Measurements from ENCODE around the gene SP110. TPM values are rescaled to one million over a fixed set of nuclear protein-coding genes. Genes with fewer than 3 reads are reported as not detected.

Gene SP110
- total and polyA plus RNA-seq, 2 experiments from 2014 or later, result 2.3 to 8.2 TPM

GRCh38 chr2:230184727-230185578 is 34.8 kb downstream of the SP110 start:
- no peak for ATAC-seq
- H3K27ac ChIP-seq (ENCODE audit: low read depth), result no peak overlapping the region
- no peak for TF ChIP-seq CREB1 (CRISPR knock-in tag; IDR thresholded peaks at IDR 0.05; ENCODE audit: low read depth)
- TF ChIP-seq STAT1 (IDR thresholded peaks at IDR 0.05; ENCODE audit: unreplicated experiment), result no peak
- no peak for TF ChIP-seq NANOG (IDR thresholded peaks at IDR 0.05; ENCODE audit: borderline replicate concordance)
- TF ChIP-seq JUNB (IDR thresholded peaks at IDR 0.05; ENCODE audit: unreplicated experiment), result no peak
- TF ChIP-seq EZH2 (IDR thresholded peaks at IDR 0.05; ENCODE audit: low read depth, unreplicated experiment), result no peak
- TF ChIP-seq ETS1 (IDR thresholded peaks at IDR 0.05), result no peak
- TF ChIP-seq EZH2phosphoT487 (IDR thresholded peaks at IDR 0.05; ENCODE audit: unreplicated experiment), result no peak
- TF ChIP-seq POLR2AphosphoS5 (IDR thresholded peaks at IDR 0.05; ENCODE audit: low read depth), result no peak
- TF ChIP-seq REST (IDR thresholded peaks at IDR 0.05; ENCODE audit: unreplicated experiment), result no peak
- no peaks in the 10 kb centered on the region for H4K20me1 ChIP-seq (replicated peaks; ENCODE audit: insufficient read depth)
- no peak overlapping the region for H2AFZ ChIP-seq
- no peaks in the 10 kb centered on the region for H3K36me3 ChIP-seq (ENCODE audit: insufficient read depth)
- H3K4me1 ChIP-seq (ENCODE audit: insufficient read depth), result no peaks in the 10 kb centered on the region
- Mint-ChIP-seq H3K27ac (no peak overlapping the region), H3K4me1 (peaks cover 6% of the 10 kb centered on the region; the same call in 2 of the 3 replicates), H3K36me3 (ENCODE audit: low read depth) (peaks cover 7% of the 10 kb centered on the region; the same call in 2 of the 3 replicates), H3K4me3 (no peak overlapping the region), H3K9me3 (peaks cover 8% of the 10 kb centered on the region; the same call in 2 of the 3 replicates), H3K27me3 (ENCODE audit: insufficient read depth, low read depth, poor library complexity) (peaks cover 7% of the 10 kb centered on the region)
- H3K4me3 ChIP-seq, result no peak overlapping the region
- DNase-seq (ENCODE audit: low spot score), result no peak
- no peaks in the 10 kb centered on the region for H3K79me2 ChIP-seq (replicated peaks; ENCODE audit: insufficient read depth)
- no peaks in the 10 kb centered on the region for H3K27me3 ChIP-seq (ENCODE audit: insufficient read depth)
- H3K9me2 ChIP-seq (ENCODE audit: insufficient read depth), result no peaks in the 10 kb centered on the region
- no peak overlapping the region for H3K4me2 ChIP-seq
- H3F3A ChIP-seq (replicated peaks; ENCODE audit: low read depth), result no peaks in the 10 kb centered on the region

- no peak for DNase-seq (ENCODE audit: low spot score)
- Mint-ChIP-seq H3K27me3 (ENCODE audit: insufficient read depth, low read depth, poor library complexity) (peaks cover 7% of the 10 kb centered on the region), H3K9me3 (peaks cover 9% of the 10 kb centered on the region; the same call in 2 of the 3 replicates), H3K36me3 (ENCODE audit: low read depth) (peaks cover 10% of the 10 kb centered on the region), H3K27ac (no peak overlapping the region), H3K4me1 (peaks cover 21% of the 10 kb centered on the region), H3K4me3 (no peak overlapping the region)
- H3K36me3 ChIP-seq (ENCODE audit: insufficient read depth), result no peaks in the 10 kb centered on the region
- no peak overlapping the region for H3K27ac ChIP-seq (ENCODE audit: low read depth)
- TF ChIP-seq JUNB (IDR thresholded peaks at IDR 0.05; ENCODE audit: unreplicated experiment) (no peak), ZNF331 (CRISPR knock-in tag; IDR thresholded peaks at IDR 0.05; ENCODE audit: low read depth) (no peak), EZH2phosphoT487 (IDR thresholded peaks at IDR 0.05; ENCODE audit: unreplicated experiment) (no peak), ETS1 (IDR thresholded peaks at IDR 0.05) (no peak), EZH2 (IDR thresholded peaks at IDR 0.05; ENCODE audit: low read depth, unreplicated experiment) (no peak), NANOG (IDR thresholded peaks at IDR 0.05; ENCODE audit: borderline replicate concordance) (no peak), CTCF (conservative IDR thresholded peaks at IDR 0.05; ENCODE audit: low read depth in 2 of 2) (no peak), POLR2AphosphoS5 (IDR thresholded peaks at IDR 0.05; ENCODE audit: low read depth) (no peak), ZNF114 (CRISPR knock-in tag; IDR thresholded peaks at IDR 0.05) (no peak)
- no peaks in the 10 kb centered on the region for H3K9me2 ChIP-seq (ENCODE audit: insufficient read depth)
- H4K20me1 ChIP-seq (replicated peaks; ENCODE audit: insufficient read depth), result no peaks in the 10 kb centered on the region
- no peak for ATAC-seq
- no peak overlapping the region for H3K4me2 ChIP-seq
- no peaks in the 10 kb centered on the region for H3F3A ChIP-seq (replicated peaks; ENCODE audit: low read depth)
- no peaks in the 10 kb centered on the region for H3K27me3 ChIP-seq (ENCODE audit: insufficient read depth)
- H3K79me2 ChIP-seq (replicated peaks; ENCODE audit: insufficient read depth), result no peaks in the 10 kb centered on the region
- no peak overlapping the region for H3K4me3 ChIP-seq
- H3K4me1 ChIP-seq (ENCODE audit: insufficient read depth), result peaks cover 11% of the 10 kb centered on the region
- no peak overlapping the region for H2AFZ ChIP-seq
Measured at GRCh38 chr2:230181195-230181594, 38.6 kb downstream of the SP110 start.

Measured in GM23338 (cell line).